Transverse colon (tissue), 4 donors: ENCODE measurements around the gene ELFN1. TPM values are rescaled to one million over a fixed set of nuclear protein-coding genes. Genes with fewer than 3 reads are reported as not detected.

ENCODE experiments used
- DNase-seq: peaks from one replicate; pipeline ENCODE4 v3.0.0-alpha.2; 2019
- H3K27ac ChIP-seq, 4 donors: fragments of 200-600 bp; sonication (generic); 2 replicates each; pipeline ENCODE4 v1.5.1; 2016 to 2018; ENCODE audit warnings: inconsistent platforms in 4 of 4
- H3K27me3 ChIP-seq: fragments of 200-600 bp; sonication (generic); 2 replicates; pipeline ENCODE4 v1.5.1; 2017; ENCODE audit warnings: inconsistent platforms
- H3K36me3 ChIP-seq, 4 donors: fragments of 200-600 bp; sonication (generic); 2 replicates each; pipeline ENCODE4 v1.5.1; 2017 to 2019; ENCODE audit warnings: inconsistent platforms in 4 of 4
- H3K4me1 ChIP-seq, 4 donors: fragments of 200-600 bp; sonication (generic); 2 replicates each; pipeline ENCODE4 v1.5.1; 2017 to 2020; ENCODE audit warnings: inconsistent platforms in 4 of 4
- H3K4me3 ChIP-seq, 4 donors: fragments of 200-600 bp; sonication (generic); 1 replicate in 1 of 4; 2 replicates in 3 of 4; pipeline versions ENCODE4 v1.5.1 to v1.6.1; 2017 to 2019; ENCODE audit warnings: inconsistent platforms in 4 of 4
- H3K9me3 ChIP-seq, 2 donors: fragments of 200-600 bp; sonication (generic); 2 replicates each; pipeline ENCODE4 v1.5.1; 2017 to 2019; ENCODE audit warnings: inconsistent platforms in 2 of 2
- EP300 ChIP-seq: sonication (generic); formaldehyde crosslinking; IDR thresholded peaks from one replicate; pipeline ENCODE4 v1.6.1; 2017; ENCODE audit warnings: antibody characterized with exemption, low read depth
- POLR2A ChIP-seq: fragments of 450-650 bp; IDR thresholded peaks from one replicate; pipeline ENCODE4 v1.6.1; 2016; ENCODE audit warnings: antibody characterized with exemption, mild to moderate bottlenecking, moderate library complexity
- POLR2AphosphoS5 ChIP-seq, 3 donors: sonication (generic); formaldehyde crosslinking; IDR thresholded peaks; one replicate each; pipeline ENCODE4 v1.6.1; 2016; ENCODE audit warnings: antibody characterized with exemption in 3 of 3
- WGBS, 2 donors: methylation state at CpG; one replicate each; pipeline ENCODE4 v1.1.5; 2018; ENCODE audit warnings: low coverage in 1 of 2; 5-methylcytosine and 5-hydroxymethylcytosine counted together
- in situ Hi-C, 4 donors: fragments of 200-750 bp; cut with MboI; loops; one replicate each; pipeline versions ENCODE4 v1.15.0 to v1.15.1; 2017; ENCODE audit warnings: low sequenced_read_pairs in 3 of 4, low pct_ligation_motif_present in 1 of 4, low pct_unique_long_range_greater_than_20kb in 1 of 4
- intact Hi-C: fragments of 100-400 bp; cut with DNase I; formaldehyde crosslinking; loops from one replicate; pipeline ENCODE4 v1.15.1; 2023; ENCODE audit warnings: low total_unique reads
- total RNA-seq, 4 donors: library from RNA; depleted of rRNA; stranded (reverse); fragments of >200 nt; gene quantifications; one replicate each; pipeline ENCODE4 v1.1.0, GENCODE V29; 2016
- TF ChIP-seq, protein P1 (sequence below), 5 experiments: fragments of 200-600 bp in 3 of 5; fragments of 450-650 bp in 2 of 5; sonication (generic) in 3 of 5; IDR thresholded peaks; 1 replicate in 2 of 5; 2 replicates in 3 of 5; pipeline ENCODE4 v1.5.1; 2016 to 2017; ENCODE audit warnings: antibody characterized with exemption in 5 of 5, inconsistent platforms in 3 of 5, mild to moderate bottlenecking in 2 of 5, moderate library complexity in 1 of 5

Gene ELFN1
- total RNA-seq, 4 donors from 2014 or later, result 0.14 to 0.60 (median 0.32) TPM; not detected in 1

DNA sequence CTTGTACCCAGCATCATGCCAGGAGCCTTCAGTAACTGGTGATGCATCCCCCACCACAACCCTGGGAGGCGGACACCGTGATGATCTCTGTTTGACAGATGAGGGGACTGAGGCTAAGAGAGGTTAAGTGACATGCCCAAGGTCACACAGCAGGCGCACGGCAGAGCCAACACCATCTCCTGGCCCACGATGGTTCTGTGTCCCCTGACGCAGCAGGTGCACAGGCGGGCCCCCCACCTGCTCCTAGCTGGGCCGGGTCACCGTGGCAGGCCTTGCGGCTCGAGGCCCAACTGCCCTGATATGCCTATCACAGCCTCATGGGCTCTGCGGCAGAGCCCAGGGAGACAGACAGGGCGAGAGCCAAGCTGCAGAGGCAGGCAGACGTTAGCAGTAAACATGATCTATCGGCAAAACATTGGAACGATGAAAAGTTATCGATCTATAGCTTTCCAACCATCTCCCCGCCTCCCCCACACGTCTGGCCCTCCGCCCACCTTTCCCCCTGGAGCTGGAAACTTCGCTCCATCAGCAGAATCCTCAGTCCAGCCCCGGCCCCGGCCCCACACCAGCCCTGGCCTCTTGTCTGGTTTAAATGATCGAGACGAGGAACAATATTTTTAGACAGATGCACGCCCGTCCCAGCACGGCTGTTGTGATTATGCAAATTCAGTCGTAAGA lies 65.9 kb downstream of the ELFN1 start:
- Histone ChIP-seq H3K36me3 (no peaks in the 10 kb centered on the region), H3K9me3 (no peaks in the 10 kb centered on the region), H3K27me3 (peaks cover 32% of the 10 kb centered on the region), H3K27ac (no peak overlapping the region), H3K4me1 (no peaks in the 10 kb centered on the region), H3K4me3 (no peak overlapping the region)
- 77 to 80% methylated on average over 1 to 29 of the region's 29 CpGs for WGBS, 2 donors
- intact Hi-C loops, result no loop called here
- TF ChIP-seq EP300 (no peak), POLR2AphosphoS5 (IDR thresholded peaks at IDR 0.05) (no peak), POLR2A (no peak)
- TF ChIP-seq, protein P1, sequence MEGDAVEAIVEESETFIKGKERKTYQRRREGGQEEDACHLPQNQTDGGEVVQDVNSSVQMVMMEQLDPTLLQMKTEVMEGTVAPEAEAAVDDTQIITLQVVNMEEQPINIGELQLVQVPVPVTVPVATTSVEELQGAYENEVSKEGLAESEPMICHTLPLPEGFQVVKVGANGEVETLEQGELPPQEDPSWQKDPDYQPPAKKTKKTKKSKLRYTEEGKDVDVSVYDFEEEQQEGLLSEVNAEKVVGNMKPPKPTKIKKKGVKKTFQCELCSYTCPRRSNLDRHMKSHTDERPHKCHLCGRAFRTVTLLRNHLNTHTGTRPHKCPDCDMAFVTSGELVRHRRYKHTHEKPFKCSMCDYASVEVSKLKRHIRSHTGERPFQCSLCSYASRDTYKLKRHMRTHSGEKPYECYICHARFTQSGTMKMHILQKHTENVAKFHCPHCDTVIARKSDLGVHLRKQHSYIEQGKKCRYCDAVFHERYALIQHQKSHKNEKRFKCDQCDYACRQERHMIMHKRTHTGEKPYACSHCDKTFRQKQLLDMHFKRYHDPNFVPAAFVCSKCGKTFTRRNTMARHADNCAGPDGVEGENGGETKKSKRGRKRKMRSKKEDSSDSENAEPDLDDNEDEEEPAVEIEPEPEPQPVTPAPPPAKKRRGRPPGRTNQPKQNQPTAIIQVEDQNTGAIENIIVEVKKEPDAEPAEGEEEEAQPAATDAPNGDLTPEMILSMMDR (IDR thresholded peaks at IDR 0.05), result no peak
- in situ Hi-C loops, result no loop called here
- no peak for DNase-seq

DNA sequence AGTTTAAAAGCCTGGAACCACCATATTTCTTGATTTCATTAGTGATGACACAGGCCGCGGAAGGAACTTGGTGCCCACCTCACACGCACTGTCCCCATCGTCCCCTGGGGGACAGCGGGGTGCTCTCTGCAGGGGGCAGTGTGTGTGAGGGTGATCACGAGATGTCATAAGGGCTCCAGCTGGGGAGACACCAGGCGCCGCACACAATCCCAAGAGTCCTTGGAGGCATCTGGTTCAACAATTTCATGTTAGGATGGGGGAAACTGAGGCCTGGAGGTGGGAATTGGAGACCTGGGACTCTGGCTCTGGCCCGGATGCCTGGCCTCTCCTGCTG lies 66.4 kb downstream of the ELFN1 start:
- in situ Hi-C loops (no loop called here), intact Hi-C loops (no loop called here)
- 81 to 90% methylated on average over 2 to 9 of the region's 9 CpGs for WGBS, 2 donors
- no peaks in the 10 kb centered on the region for H3K9me3 ChIP-seq
- TF ChIP-seq POLR2AphosphoS5 (IDR thresholded peaks at IDR 0.05), result no peak
- no peak for TF ChIP-seq EP300
- H3K4me3 ChIP-seq, result no peak overlapping the region
- H3K36me3 ChIP-seq, result no peaks in the 10 kb centered on the region
- H3K27me3 ChIP-seq, result peaks cover 32% of the 10 kb centered on the region
- no peak for DNase-seq
- H3K27ac ChIP-seq, result no peak overlapping the region
- H3K4me1 ChIP-seq, result no peaks in the 10 kb centered on the region

DNA sequence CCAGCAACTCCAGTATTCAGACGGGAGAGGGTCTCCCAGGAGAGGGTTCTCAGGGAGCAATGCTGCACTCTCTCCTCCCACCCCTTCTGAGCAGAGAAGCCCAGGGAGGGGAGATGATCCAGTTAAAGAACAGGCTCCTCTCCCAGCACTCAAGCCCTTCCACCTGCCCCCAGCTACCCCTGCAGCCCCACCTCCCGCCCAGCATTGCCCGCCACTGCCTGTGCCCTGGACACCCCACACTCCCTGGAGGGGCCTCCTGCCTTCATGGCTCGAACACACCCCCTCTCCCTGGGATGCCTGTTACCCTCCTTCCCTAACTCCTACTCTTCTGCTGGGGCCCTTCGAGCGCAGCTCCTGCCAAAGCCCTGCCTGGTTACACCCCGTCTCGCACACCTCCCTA lies 66.8 kb downstream of the ELFN1 start:
- Histone ChIP-seq H3K27ac (no peak overlapping the region), H3K9me3 (no peaks in the 10 kb centered on the region), H3K4me3 (no peak overlapping the region), H3K36me3 (no peaks in the 10 kb centered on the region), H3K4me1 (no peaks in the 10 kb centered on the region), H3K27me3 (peaks cover 32% of the 10 kb centered on the region)
- WGBS, 2 donors, result 68 to 90% methylated on average over 2 to 8 of the region's 8 CpGs
- intact Hi-C loops, result no loop called here
- in situ Hi-C loops, result no loop called here
- no peak for DNase-seq
- no peak for TF ChIP-seq EP300
- TF ChIP-seq, protein P1 (IDR thresholded peaks at IDR 0.05), result no peak
- no peak for TF ChIP-seq POLR2AphosphoS5 (IDR thresholded peaks at IDR 0.05)
- no peak for TF ChIP-seq POLR2A

DNA sequence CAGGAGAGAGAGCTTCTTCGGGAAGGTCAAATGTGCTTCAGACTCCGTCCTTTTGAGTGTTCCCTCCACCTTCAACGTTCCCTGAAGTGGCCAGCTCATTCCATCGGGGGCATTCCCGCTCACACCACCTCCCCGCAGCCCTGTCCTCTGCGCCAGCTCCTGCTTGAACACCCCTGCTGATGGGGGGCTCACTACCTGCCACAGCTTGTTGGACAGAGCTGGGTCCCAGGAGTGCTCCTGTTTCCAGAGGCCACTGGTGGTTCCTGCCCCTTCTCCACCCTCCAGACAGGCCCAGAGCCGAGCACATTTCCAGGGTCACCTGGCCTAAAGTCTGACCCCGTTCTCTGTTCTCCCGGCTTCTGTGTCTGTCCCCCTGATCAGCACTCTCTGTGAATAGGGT lies 67.4 kb downstream of the ELFN1 start:
- Histone ChIP-seq H3K27me3 (peaks cover 32% of the 10 kb centered on the region), H3K9me3 (no peaks in the 10 kb centered on the region), H3K36me3 (no peaks in the 10 kb centered on the region), H3K4me3 (no peak overlapping the region), H3K27ac (no peak overlapping the region), H3K4me1 (peaks cover 0 to 5% (median 3%) of the 10 kb centered on the region in 4 donors)
- 82% methylated on average over 10 of the region's 10 CpGs; no CpG with 5 or more reads in 1 of the 2 donors for WGBS, 2 donors
- in situ Hi-C loops (no loop called here), intact Hi-C loops (no loop called here)
- TF ChIP-seq POLR2A, result no peak
- TF ChIP-seq EP300, result no peak
- DNase-seq, result no peak

DNA sequence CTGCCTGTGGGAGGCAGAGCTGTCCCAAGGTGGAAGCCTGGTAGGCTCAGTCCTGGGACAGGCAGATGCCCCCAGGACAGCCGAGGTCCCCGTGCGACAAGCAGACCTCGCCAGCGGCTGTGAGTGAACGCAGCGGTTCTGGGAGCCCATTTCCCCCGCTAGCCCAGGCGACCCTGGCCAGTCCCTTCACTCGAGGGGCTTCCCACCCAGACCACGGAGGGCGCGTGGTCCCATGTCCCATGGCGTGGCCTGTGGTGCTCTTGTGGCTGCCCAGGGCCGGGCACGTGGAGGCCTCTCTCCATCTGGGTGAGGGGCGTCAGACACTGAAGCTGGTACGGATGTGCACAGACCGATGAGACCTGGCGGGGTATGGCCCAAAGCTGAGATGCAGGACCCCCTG lies 67.9 kb downstream of the ELFN1 start:
- intact Hi-C loops, result no loop called here
- in situ Hi-C loops, result no loop called here
- no peak for DNase-seq
- no peak overlapping the region for H3K27ac ChIP-seq
- H3K4me1 ChIP-seq, result peaks cover 0 to 10% (median 7%) of the 10 kb centered on the region in 4 donors
- no peak overlapping the region for H3K4me3 ChIP-seq
- no peaks in the 10 kb centered on the region for H3K36me3 ChIP-seq
- 89% methylated on average over 20 of the region's 20 CpGs; no CpG with 5 or more reads in 1 of the 2 donors for WGBS, 2 donors
- no peak for TF ChIP-seq POLR2AphosphoS5 (IDR thresholded peaks at IDR 0.05)
- TF ChIP-seq EP300, result no peak
- no peak for TF ChIP-seq POLR2A
- TF ChIP-seq, protein P1 (IDR thresholded peaks at IDR 0.05), result no peak
- peaks cover 28% of the 10 kb centered on the region for H3K27me3 ChIP-seq
- H3K9me3 ChIP-seq, result no peaks in the 10 kb centered on the region
